ENCODE measurements around the gene ZNF10.

DNA sequence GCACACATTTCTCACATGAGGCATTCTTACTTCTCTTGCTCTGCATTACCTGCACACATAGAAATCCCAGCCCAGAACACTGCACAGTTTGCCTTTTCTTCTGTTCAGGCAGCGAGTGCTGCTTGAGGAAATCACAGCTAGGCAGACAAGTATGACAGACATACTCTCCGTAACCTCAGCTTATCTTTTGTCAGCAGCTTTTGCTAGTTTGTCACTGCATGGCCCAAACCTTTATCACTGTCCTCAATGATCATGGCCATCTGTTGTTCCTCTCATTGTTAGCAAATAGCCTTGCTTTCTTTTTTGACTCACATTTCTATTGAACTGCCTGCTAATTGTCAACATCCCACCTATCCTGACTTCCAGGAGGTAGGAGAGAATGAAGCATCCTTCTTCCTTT, 5.3 kb downstream of the ZNF10 start:
- TF ChIP-seq ZFP3 (CRISPR knock-in tag; IDR thresholded peaks at IDR 0.05) (no peak), TSHZ2 (CRISPR knock-in tag; IDR thresholded peaks at IDR 0.05) (no peak), ARNTL (CRISPR knock-in tag; IDR thresholded peaks at IDR 0.05; ENCODE audit: borderline replicate concordance, low read depth) (no peak)
